ENCODE measurements around the gene SSRP1. TPM values are rescaled to one million over a fixed set of nuclear protein-coding genes. Genes with fewer than 3 reads are reported as not detected.

SSRP1 gene
- total and polyA plus RNA-seq, 2 experiments from 2014 or later, result 205 to 216 TPM

DNA sequence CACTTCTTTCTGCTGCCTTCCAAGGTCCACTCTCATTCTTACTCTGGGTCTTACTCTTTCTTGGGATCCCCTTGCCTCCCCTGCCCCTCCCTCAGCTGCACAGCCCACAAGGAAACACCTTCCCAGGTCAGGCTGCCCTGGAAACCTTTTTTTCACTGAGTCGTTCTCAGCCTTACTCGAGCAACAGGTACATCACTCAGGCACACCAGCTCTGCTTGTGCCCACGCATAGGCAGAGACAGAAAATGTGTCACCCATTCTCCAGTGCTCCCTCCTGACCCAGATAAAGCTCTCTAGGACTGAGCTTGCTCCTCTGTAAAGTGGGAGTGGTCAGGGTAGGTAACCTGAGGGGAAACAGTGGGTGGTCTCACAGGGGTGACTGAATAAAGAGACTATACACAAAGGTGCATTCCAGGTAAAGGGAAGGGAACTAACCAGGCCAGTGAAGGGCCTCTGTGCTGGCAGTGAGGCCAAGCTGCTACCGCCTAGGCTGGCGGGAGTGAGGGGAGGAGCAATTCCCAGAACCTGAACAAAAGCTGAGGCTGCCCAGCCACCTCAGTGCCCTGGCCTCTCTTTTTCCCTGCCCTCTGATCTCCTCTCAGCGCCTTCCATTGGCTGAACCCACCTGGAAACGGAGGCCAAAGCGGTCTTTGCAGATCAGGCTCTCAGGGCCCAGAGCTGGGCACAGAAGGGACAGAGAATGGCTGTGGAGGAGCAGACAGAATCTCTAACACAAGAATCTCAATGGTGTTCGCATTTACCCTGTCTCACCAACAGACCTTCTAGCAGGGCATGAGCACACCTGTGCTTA, 29.4 kb upstream of the SSRP1 start (continued):
- TF ChIP-seq ZNF462 (CRISPR knock-in tag; IDR thresholded peaks at IDR 0.05), result no peak
- TF ChIP-seq CTCF (conservative IDR thresholded peaks at IDR 0.05; ENCODE audit: low read depth in 2 of 2), result no peak

- peaks cover 15% of the 10 kb centered on the region for H3K4me1 ChIP-seq (ENCODE audit: insufficient read depth)
- H3K27me3 Mint-ChIP-seq (ENCODE audit: insufficient read depth, low read depth, poor library complexity), result peaks cover 2% of the 10 kb centered on the region
- no peak overlapping the region for H3K4me3 ChIP-seq
- no peaks in the 10 kb centered on the region for H3K27me3 ChIP-seq (ENCODE audit: insufficient read depth)
- H3K36me3 ChIP-seq (ENCODE audit: insufficient read depth), result no peaks in the 10 kb centered on the region
- no peak for ATAC-seq
- no peak for DNase-seq (ENCODE audit: low spot score)
- no peaks in the 10 kb centered on the region for H3K36me3 Mint-ChIP-seq (ENCODE audit: low read depth)
- H3K4me3 Mint-ChIP-seq, result no peak overlapping the region
- no peak overlapping the region for H2AFZ ChIP-seq
- H3K9me3 Mint-ChIP-seq, result no peaks in the 10 kb centered on the region
- H4K20me1 ChIP-seq (replicated peaks; ENCODE audit: insufficient read depth), result no peaks in the 10 kb centered on the region
- H3K4me2 ChIP-seq, result no peak overlapping the region
- H3K27ac Mint-ChIP-seq, result no peak overlapping the region
- no peaks in the 10 kb centered on the region for H3K9me2 ChIP-seq (ENCODE audit: insufficient read depth)
- no peak overlapping the region for H3K27ac ChIP-seq (ENCODE audit: low read depth)
- H3F3A ChIP-seq (replicated peaks; ENCODE audit: low read depth), result 0 out of 2 replicates have a peak, but pooled peaks cover 3% of the 10 kb centered on the region
- H3K79me2 ChIP-seq (replicated peaks; ENCODE audit: insufficient read depth), result no peaks in the 10 kb centered on the region
- peaks cover 27% of the 10 kb centered on the region for H3K4me1 Mint-ChIP-seq
- no peak for TF ChIP-seq CTCF (conservative IDR thresholded peaks at IDR 0.05; ENCODE audit: low read depth in 2 of 2)
- TF ChIP-seq STAT1 (IDR thresholded peaks at IDR 0.05; ENCODE audit: unreplicated experiment), result no peak
- no peak for TF ChIP-seq JUNB (IDR thresholded peaks at IDR 0.05; ENCODE audit: unreplicated experiment)
- no peak for TF ChIP-seq CREB1 (CRISPR knock-in tag; IDR thresholded peaks at IDR 0.05; ENCODE audit: low read depth)
- no peak for TF ChIP-seq ETS1 (IDR thresholded peaks at IDR 0.05)
- TF ChIP-seq ZNF114 (CRISPR knock-in tag; IDR thresholded peaks at IDR 0.05), result no peak
- TF ChIP-seq ZNF331 (CRISPR knock-in tag; IDR thresholded peaks at IDR 0.05; ENCODE audit: low read depth), result no peak
These were observed 27.7 kb upstream of the SSRP1 start for GRCh38 chr11:57363131-57364080.
